A549 (cell line): ENCODE results near the gene GH2. TPM values are rescaled to one million over a fixed set of nuclear protein-coding genes. Genes with fewer than 3 reads are reported as not detected.

Source experiments
- ATAC-seq, 2 experiments: fragments of 200-7000 bp in 1 of 2; fragments of >200 bp in 1 of 2; cut with Nextera tagmentation in 1 of 2; cut with Tn5 transposase in 1 of 2; 3 replicates each; pipeline versions ENCODE4 v1.8.0 to v1.9.1; 2018 to 2020; ENCODE audit warnings: mild to moderate bottlenecking in 1 of 2, moderate library complexity in 1 of 2
- CTCF ChIA-PET: fragments of 300-600 bp; sonication (Branson Sonifier 250); formaldehyde crosslinking; extraction: SDS; loops from one replicate; lab custom pipeline; 2021; ENCODE audit warnings: antibody characterized with exemption, inconsistent platforms; lab: Yijun Ruan, JAX
- POLR2A ChIA-PET: fragments of 350-600 bp; formaldehyde crosslinking; extraction: SDS; loops from one replicate; lab custom pipeline; 2021; ENCODE audit warnings: antibody characterized with exemption, inconsistent platforms; lab: Yijun Ruan, JAX
- DNase-seq, 2 experiments: peaks; one replicate each; pipeline versions ENCODE4 v3.0.0 to v3.0.0-alpha.2; 2011 to 2016; ENCODE audit warnings: low read depth in 1 of 2, low spot score in 1 of 2
- FAIRE-seq: peaks from 2 replicates; lab custom pipeline; 2011; peaks lifted over from hg19 to GRCh38; lab: Jason Lieb, UNC
- H3K27ac ChIP-seq, 2 experiments: fragments of >200 bp; sonication (Bioruptor Twin); formaldehyde crosslinking; 3 replicates each; pipeline ENCODE4 v1.5.1; 2016 to 2017
- H3K4me1 ChIP-seq: fragments of >200 bp; sonication (Bioruptor Twin); formaldehyde crosslinking; 3 replicates; pipeline ENCODE4 v1.6.1; 2016
- H3K4me2 ChIP-seq: fragments of >200 bp; sonication (Bioruptor Twin); formaldehyde crosslinking; 3 replicates; pipeline ENCODE4 v1.6.1; 2016
- H3K4me3 ChIP-seq: fragments of >200 bp; sonication (Bioruptor Twin); formaldehyde crosslinking; 3 replicates; pipeline ENCODE4 v1.5.1; 2016
- H3K9me3 ChIP-seq: fragments of >200 bp; sonication (Bioruptor Twin); formaldehyde crosslinking; 3 replicates; pipeline ENCODE4 v1.6.1; 2016
- CBX2 ChIP-seq: fragments of 200-600 bp; sonication (generic); IDR thresholded peaks from 2 replicates; pipeline ENCODE4 v1.6.1; 2016; ENCODE audit warnings: low read depth, mild to moderate bottlenecking, borderline replicate concordance
- CBX8 ChIP-seq: fragments of 200-600 bp; sonication (generic); IDR thresholded peaks from 2 replicates; pipeline ENCODE4 v1.6.1; 2016
- CEBPB ChIP-seq, 2 experiments: fragments of >200 bp in 1 of 2; sonication (Bioruptor Twin) in 1 of 2; formaldehyde crosslinking in 1 of 2; IDR thresholded peaks; 2 replicates each; pipeline ENCODE4 v1.6.1; 2012 to 2016
- CHD4 ChIP-seq: fragments of 200-600 bp; sonication (generic); IDR thresholded peaks from 2 replicates; pipeline ENCODE4 v1.6.1; 2016; ENCODE audit warnings: antibody characterized with exemption, mild to moderate bottlenecking, borderline replicate concordance
- E2F6 ChIP-seq: IDR thresholded peaks from 2 replicates; pipeline ENCODE4 v1.6.1; 2012; ENCODE audit warnings: low read depth, borderline replicate concordance
- EHF ChIP-seq: fragments of 250-450 bp; sonication (Bioruptor Pico); IDR thresholded peaks from 2 replicates; pipeline ENCODE4 v1.5.0; 2020; ENCODE audit warnings: mild to moderate bottlenecking
- EHMT2 ChIP-seq: fragments of 200-600 bp; sonication (generic); IDR thresholded peaks from 2 replicates; pipeline ENCODE4 v1.6.1; 2016; ENCODE audit warnings: antibody characterized with exemption, low read depth, mild to moderate bottlenecking, moderate library complexity
- FOSL2 ChIP-seq, 2 experiments: fragments of 450-650 bp in 1 of 2; fragments of >200 bp in 1 of 2; sonication (Bioruptor Twin) in 1 of 2; formaldehyde crosslinking; IDR thresholded peaks; 2 replicates each; pipeline versions ENCODE4 v1.5.0 to v1.6.1; 2016 to 2020; ENCODE audit warnings: mild to moderate bottlenecking in 1 of 2, moderate library complexity in 1 of 2
- FOXS1 ChIP-seq: fragments of 250-450 bp; sonication (Bioruptor Pico); IDR thresholded peaks from 2 replicates; pipeline ENCODE4 v1.5.0; 2020; ENCODE audit warnings: mild to moderate bottlenecking, moderate library complexity
- GATA3 ChIP-seq: IDR thresholded peaks from 2 replicates; pipeline ENCODE4 v1.6.1; 2012; ENCODE audit warnings: borderline replicate concordance
- HEYL ChIP-seq: fragments of 250-450 bp; sonication (Bioruptor Pico); IDR thresholded peaks from 2 replicates; pipeline ENCODE4 v1.8.0; 2021; ENCODE audit warnings: mild to moderate bottlenecking, moderate library complexity
- HMGXB4 ChIP-seq: fragments of 250-450 bp; sonication (Bioruptor Pico); IDR thresholded peaks from 2 replicates; pipeline ENCODE4 v1.5.0; 2021; ENCODE audit warnings: mild to moderate bottlenecking, moderate library complexity, borderline replicate concordance
- HOXA7 ChIP-seq: fragments of 250-450 bp; sonication (Bioruptor Pico); IDR thresholded peaks from 2 replicates; pipeline ENCODE4 v1.5.0; 2020; ENCODE audit warnings: mild to moderate bottlenecking, moderate library complexity
- JUNB ChIP-seq: fragments of >200 bp; sonication (Bioruptor Twin); formaldehyde crosslinking; IDR thresholded peaks from 2 replicates; pipeline ENCODE4 v1.6.1; 2016
- KDM1A ChIP-seq: fragments of 200-600 bp; sonication (generic); IDR thresholded peaks from 2 replicates; pipeline ENCODE4 v1.6.1; 2016; ENCODE audit warnings: low read depth, mild to moderate bottlenecking
- NFE2L2 ChIP-seq: fragments of 150-350 bp; conservative IDR thresholded peaks from 2 replicates; pipeline ENCODE4 v1.6.1; 2014; ENCODE audit warnings: low read length
- NPAS2 ChIP-seq: fragments of 250-450 bp; sonication (Bioruptor Pico); IDR thresholded peaks from 2 replicates; pipeline ENCODE4 v1.8.0; 2022; ENCODE audit warnings: mild to moderate bottlenecking, moderate library complexity, borderline replicate concordance
- REST ChIP-seq: fragments of 200-600 bp; sonication (generic); IDR thresholded peaks from 2 replicates; pipeline ENCODE4 v1.6.1; 2016; ENCODE audit warnings: antibody characterized with exemption, mild to moderate bottlenecking, moderate library complexity
- RFX5 ChIP-seq: fragments of 450-650 bp; IDR thresholded peaks from 2 replicates; pipeline ENCODE4 v1.7.1; 2014; ENCODE audit warnings: antibody characterized with exemption, mild to moderate bottlenecking, moderate library complexity
- SREBF2 ChIP-seq: fragments of 450-650 bp; IDR thresholded peaks from 2 replicates; pipeline ENCODE4 v1.6.1; 2014; ENCODE audit warnings: mild to moderate bottlenecking, moderate library complexity
- TFCP2L1 ChIP-seq: fragments of 250-450 bp; sonication (Bioruptor Pico); IDR thresholded peaks from 2 replicates; pipeline ENCODE4 v1.5.0; 2021; ENCODE audit warnings: mild to moderate bottlenecking
- USF2 ChIP-seq: fragments of 450-650 bp; IDR thresholded peaks from 2 replicates; pipeline ENCODE4 v1.6.1; 2014; ENCODE audit warnings: antibody characterized with exemption
- ZNF302 ChIP-seq: fragments of 250-450 bp; sonication (Bioruptor Pico); IDR thresholded peaks from 2 replicates; pipeline ENCODE4 v1.9.0; 2021; ENCODE audit warnings: inconsistent platforms, mild to moderate bottlenecking, moderate library complexity
- WGBS: methylation state at CpG from one replicate; pipeline ENCODE4 v1.1.6; 2017; ENCODE audit errors: missing lambda C conversion rate; 5-methylcytosine and 5-hydroxymethylcytosine counted together
- polyA plus RNA-seq, 4 experiments: library from polyadenylated mRNA; depleted of rRNA in 3 of 4; stranded (reverse); fragments of >200 nt; fragmentation: RNase III in 1 of 4; extraction: RNeasy Plus Mini Kit Qiagen cat#74134 plus additional on column Dnase treatment in 1 of 4; gene quantifications; 2 replicates in 3 of 4; 3 replicates in 1 of 4; pipeline ENCODE4 v1.2.3, GENCODE V29; 2011 to 2017

The GH2 gene
- polyA plus RNA-seq, 2 of the 4 experiments (the other 2 are of a cell fraction): not detected

- Histone ChIP-seq H3K4me3 (no peak overlapping the region), H3K4me2 (no peak overlapping the region), H3K27ac (no peak overlapping the region), H3K9me3 (no peaks in the 10 kb centered on the region), H3K4me1 (no peaks in the 10 kb centered on the region)
- ATAC-seq (peak; percentile 30 to 43; a peak in 3 of 6 replicates), FAIRE-seq (no peak), DNase-seq (no peak)
- ChIA-PET CTCF (interaction anchor here (0.8 to 9.0 kb wide), 14 partner anchors 10 to 352 kb away, joined by 3 to 132 read pairs (median 6); partner anchors contain the start of genes CSHL1 and GH1), POLR2A (no interaction called here)
- TF ChIP-seq CHD4 (no peak), HEYL (CRISPR knock-in tag) (no peak), HOXA7 (CRISPR knock-in tag) (no peak), CBX2 (no peak), CBX8 (no peak), NFE2L2 (no peak), JUNB (no peak)
- 83% methylated on average over 23 of the region's 24 CpGs for WGBS
These were observed 48.4 kb upstream of the GH2 start for GRCh38 chr17:63929860-63930766.

- H3K4me3 ChIP-seq: no peak overlapping the region
- no peak overlapping the region for H3K4me2 ChIP-seq
- CTCF ChIA-PET: interaction anchor here (1.0 to 9.0 kb wide), 12 partner anchors 8 to 204 kb away, joined by 3 to 132 read pairs (median 10); partner anchors contain the start of genes CSHL1 and GH1
- TF ChIP-seq E2F6: no peak
- TF ChIP-seq CEBPB (IDR thresholded peaks at IDR 0.05): no peak
- TF ChIP-seq SREBF2: no peak
- no peak for TF ChIP-seq EHMT2
- TF ChIP-seq GATA3: no peak
- no peak for TF ChIP-seq TFCP2L1 (CRISPR knock-in tag)
- TF ChIP-seq USF2: no peak
- TF ChIP-seq FOSL2 (IDR thresholded peaks at IDR 0.05): no peak
- TF ChIP-seq FOSL2 (CRISPR knock-in tag; IDR thresholded peaks at IDR 0.05): no peak
- TF ChIP-seq EHF (CRISPR knock-in tag): no peak
- TF ChIP-seq RFX5: no peak
- TF ChIP-seq NPAS2 (CRISPR knock-in tag): no peak
- TF ChIP-seq KDM1A: no peak
- no peak for TF ChIP-seq HMGXB4 (CRISPR knock-in tag)
- no peak for TF ChIP-seq ZNF302 (CRISPR knock-in tag)
- TF ChIP-seq HEYL (CRISPR knock-in tag): no peak
- no peak for TF ChIP-seq FOXS1
- TF ChIP-seq REST: no peak
- no peak for TF ChIP-seq CBX2
- no peaks in the 10 kb centered on the region for H3K9me3 ChIP-seq
- H3K4me1 ChIP-seq: no peaks in the 10 kb centered on the region
- POLR2A ChIA-PET: no interaction called here
- H3K27ac ChIP-seq: no peak overlapping the region
- no peak for FAIRE-seq
- WGBS: 71% methylated on average over 9 of the region's 10 CpGs
- no peak for DNase-seq
- no peak for ATAC-seq
These were observed 47.4 kb upstream of the GH2 start for GRCh38 chr17:63928966-63929695.
